PC-9 (cell line): ENCODE data around the gene PSD2. TPM values are rescaled to one million over a fixed set of nuclear protein-coding genes. Genes with fewer than 3 reads are reported as not detected.
A peak's percentile ranks its signal among the peaks of the same experiment; 100 is the strongest.

Experiments
- BruUV-seq: library from RNA; stranded (reverse); fragments of 400-500 nt; replicated peaks from 2 replicates; lab custom pipeline; 2021; lab: Mats Ljungman, UMichigan
- CTCF ChIA-PET: fragments of 300-600 bp; sonication (Branson Sonifier 250); formaldehyde crosslinking; loops from one replicate; lab custom pipeline; 2022; ENCODE audit warnings: antibody characterized with exemption; lab: Charles Lee
- POLR2A ChIA-PET: fragments of 300-600 bp; sonication (Branson Sonifier 250); formaldehyde crosslinking; loops from one replicate; lab custom pipeline; 2022; ENCODE audit warnings: antibody characterized with exemption; ENCODE audit not compliant: unreplicated experiment; lab: Charles Lee
- DNase-seq, 2 experiments: peaks; one replicate each; pipeline versions ENCODE4 v3.0.0 to v3.0.0-alpha.2; 2015 to 2022; ENCODE audit warnings: mixed read lengths in 1 of 2
- H2AFZ ChIP-seq: fragments of 200-600 bp; sonication (generic); 2 replicates; pipeline ENCODE4 v1.8.1; 2017; ENCODE audit warnings: antibody characterized with exemption
- H3F3A ChIP-seq: fragments of 200-600 bp; sonication (generic); 2 replicates; pipeline ENCODE4 v1.8.1; 2017; ENCODE audit warnings: antibody characterized with exemption, mild to moderate bottlenecking, low read depth; ENCODE audit not compliant: insufficient read depth
- H3K27ac ChIP-seq: fragments of 200-600 bp; sonication (generic); 2 replicates; pipeline ENCODE4 v1.6.1; 2016; ENCODE audit warnings: mixed run types
- H3K27me3 ChIP-seq: fragments of 200-600 bp; sonication (generic); 2 replicates; pipeline ENCODE4 v1.6.1; 2016; ENCODE audit warnings: low read depth, mixed run types; ENCODE audit not compliant: insufficient read depth
- H3K36me3 ChIP-seq: fragments of 200-600 bp; sonication (generic); 2 replicates; pipeline ENCODE4 v1.6.1; 2016; ENCODE audit warnings: low read depth, mixed run types
- H3K4me1 ChIP-seq: fragments of 200-600 bp; sonication (generic); replicated peaks from 2 replicates; pipeline ENCODE4 v1.6.1; 2016; ENCODE audit warnings: mixed run types; ENCODE audit not compliant: insufficient read depth
- H3K4me2 ChIP-seq: fragments of 200-600 bp; sonication (generic); 2 replicates; pipeline ENCODE4 v1.6.1; 2017; ENCODE audit warnings: mixed run types
- H3K4me3 ChIP-seq: fragments of 200-600 bp; sonication (generic); 2 replicates; pipeline ENCODE4 v1.6.1; 2016; ENCODE audit warnings: mixed run types
- H3K79me2 ChIP-seq: fragments of 200-600 bp; sonication (generic); 2 replicates; pipeline ENCODE4 v1.6.1; 2017; ENCODE audit warnings: low read depth, mixed run types
- H3K9me2 ChIP-seq: fragments of 200-600 bp; sonication (generic); 2 replicates; pipeline ENCODE4 v1.8.1; 2017; ENCODE audit warnings: mild to moderate bottlenecking; ENCODE audit not compliant: insufficient read depth
- H3K9me3 ChIP-seq: fragments of 200-600 bp; sonication (generic); 2 replicates; pipeline ENCODE4 v1.8.1; 2016; ENCODE audit warnings: low read depth; ENCODE audit not compliant: insufficient read depth
- H4K20me1 ChIP-seq: fragments of 200-600 bp; sonication (generic); 2 replicates; pipeline ENCODE4 v1.8.1; 2017; ENCODE audit not compliant: insufficient read depth
- CTCF ChIP-seq: fragments of 200-600 bp; sonication (generic); conservative IDR thresholded peaks from 2 replicates; pipeline ENCODE4 v1.6.1; 2017; ENCODE audit warnings: mixed run types, antibody characterized with exemption, mild to moderate bottlenecking, moderate library complexity
- EZH2 ChIP-seq: fragments of 200-600 bp; sonication (generic); IDR thresholded peaks from 2 replicates; pipeline ENCODE4 v1.8.0; 2017; ENCODE audit warnings: antibody characterized with exemption, low read depth
- intact Hi-C: fragments of 100-400 bp; cut with micrococcal nuclease; formaldehyde crosslinking; loops from one replicate; pipeline ENCODE4 v1.10.0; 2022; ENCODE audit not compliant: unreplicated experiment
- total RNA-seq: library from RNA; stranded (reverse); gene quantifications from 2 replicates; pipeline ENCODE4 v1.2.3, GENCODE V29; 2021

The PSD2 gene
- total RNA-seq, 1 experiment from 2014 or later: 0.07 TPM

GRCh38 chr5:139875957-139876356 lies 80.3 kb downstream of the PSD2 start:
- ChIA-PET POLR2A (no interaction called here), CTCF (interaction anchor here (1.3 kb wide), 1 partner anchor 93 kb away, joined by 4 read pairs; no protein-coding TSS in a partner anchor)
- H3K27ac ChIP-seq: peak overlapping the region; percentile 74; the same call in 1 of the 2 replicates
- H3K9me2 ChIP-seq: no peaks in the 10 kb centered on the region
- no peaks in the 10 kb centered on the region for H3K36me3 ChIP-seq
- H3K9me3 ChIP-seq: peaks cover 4% of the 10 kb centered on the region; the same call in 1 of the 2 replicates
- H3K4me2 ChIP-seq: no peak overlapping the region
- peaks cover 26% of the 10 kb centered on the region for H3K4me1 ChIP-seq
- TF ChIP-seq EZH2: no peak
- TF ChIP-seq CTCF: no peak
- H3K27me3 ChIP-seq: no peaks in the 10 kb centered on the region
- no peak overlapping the region for H2AFZ ChIP-seq
- H3F3A ChIP-seq: peaks cover 14% of the 10 kb centered on the region; the same call in 1 of the 2 replicates
- H3K79me2 ChIP-seq: no peaks in the 10 kb centered on the region
- BruUV-seq: no TSS peak
- H3K4me3 ChIP-seq: no peak overlapping the region
- intact Hi-C loops: no loop called here
- no peak for DNase-seq
- no peaks in the 10 kb centered on the region for H4K20me1 ChIP-seq

- peaks cover 26% of the 10 kb centered on the region for H3K4me1 ChIP-seq
- H3K9me3 ChIP-seq: peaks cover 4% of the 10 kb centered on the region; the same call in 1 of the 2 replicates
- no TSS peak for BruUV-seq
- CTCF ChIA-PET: interaction anchor here (0.5 to 1.3 kb wide), 4 partner anchors 92 to 1837 kb away, joined by 3 to 4 read pairs (median 3); no protein-coding TSS in a partner anchor
- H3K27me3 ChIP-seq: no peaks in the 10 kb centered on the region
- no peaks in the 10 kb centered on the region for H3K9me2 ChIP-seq
- H3K4me3 ChIP-seq: no peak overlapping the region
- H3F3A ChIP-seq: peaks cover 14% of the 10 kb centered on the region; the same call in 1 of the 2 replicates
- TF ChIP-seq EZH2 (no peak), CTCF (no peak)
- peak overlapping the region; percentile 24; the same call in 1 of the 2 replicates for H2AFZ ChIP-seq
- intact Hi-C loops: no loop called here
- no peaks in the 10 kb centered on the region for H3K36me3 ChIP-seq
- POLR2A ChIA-PET: interaction anchor here (0.5 to 0.7 kb wide), 4 partner anchors 25 to 131 kb away, joined by 4 to 6 read pairs (median 5); no protein-coding TSS in a partner anchor
- peak overlapping the region; percentile 51 for H3K4me2 ChIP-seq
- peak overlapping the region; percentile 74 for H3K27ac ChIP-seq
- H4K20me1 ChIP-seq: no peaks in the 10 kb centered on the region
- peak; percentile 81 to 90 for DNase-seq
- no peaks in the 10 kb centered on the region for H3K79me2 ChIP-seq
Observed at GRCh38 chr5:139877129-139877597, 81.6 kb downstream of the PSD2 start.

- Histone ChIP-seq H3K36me3 (no peaks in the 10 kb centered on the region), H2AFZ (no peak overlapping the region), H3K9me2 (no peaks in the 10 kb centered on the region), H3K27ac (peak overlapping the region; percentile 74), H3K4me3 (no peak overlapping the region), H3K79me2 (no peaks in the 10 kb centered on the region), H3K27me3 (no peaks in the 10 kb centered on the region), H4K20me1 (no peaks in the 10 kb centered on the region), H3K4me2 (peak overlapping the region; percentile 51; the same call in 1 of the 2 replicates), H3K9me3 (peaks cover 4% of the 10 kb centered on the region; the same call in 1 of the 2 replicates), H3F3A (peaks cover 14% of the 10 kb centered on the region; the same call in 1 of the 2 replicates), H3K4me1 (peaks cover 30% of the 10 kb centered on the region)
- DNase-seq: peak in 1 of 2 experiments; percentile 9
- ChIA-PET CTCF (no interaction called here), POLR2A (no interaction called here)
- TF ChIP-seq CTCF (no peak), EZH2 (no peak)
- intact Hi-C loops: no loop called here
- BruUV-seq: no TSS peak
Observed at GRCh38 chr5:139878093-139878492, 82.5 kb downstream of the PSD2 start.
